HEK293 (cell line): ENCODE results near the gene ZC2HC1C.

ENCODE experiments used
- HOXA7 ChIP-seq: sonication (generic); formaldehyde crosslinking; IDR thresholded peaks from 2 replicates; pipeline ENCODE4 v1.8.1; 2022; ENCODE audit warnings: missing genetic modification reagents, borderline replicate concordance
- TCF7L2 ChIP-seq: IDR thresholded peaks from 2 replicates; pipeline ENCODE4 v1.6.1; 2011; ENCODE audit warnings: low read depth, mild to moderate bottlenecking, inconsistent platforms, low read length, moderate library complexity, borderline replicate concordance
- TRIM28 ChIP-seq: IDR thresholded peaks from 2 replicates; pipeline ENCODE4 v1.6.1; 2011; ENCODE audit warnings: low read length, control low read depth, borderline replicate concordance
- ZBTB20 ChIP-seq: fragments of 450-650 bp; formaldehyde crosslinking; IDR thresholded peaks from 2 replicates; pipeline ENCODE4 v1.5.1; 2016; ENCODE audit warnings: missing biosample characterization, missing genetic modification characterization
- ZNF138 ChIP-seq: fragments of 450-650 bp; formaldehyde crosslinking; IDR thresholded peaks from 2 replicates; pipeline ENCODE4 v1.5.1; 2016; ENCODE audit warnings: missing biosample characterization, missing genetic modification characterization, borderline replicate concordance
- ZNF169 ChIP-seq: fragments of 450-650 bp; formaldehyde crosslinking; IDR thresholded peaks from 2 replicates; pipeline ENCODE4 v1.5.1; 2016; ENCODE audit warnings: missing biosample characterization, missing genetic modification characterization
- ZNF184 ChIP-seq: fragments of 450-650 bp; IDR thresholded peaks from 2 replicates; pipeline ENCODE4 v1.5.1; 2018; ENCODE audit warnings: missing biosample characterization, mild to moderate bottlenecking, missing genetic modification characterization
- ZNF221 ChIP-seq: fragments of 450-650 bp; formaldehyde crosslinking; IDR thresholded peaks from 2 replicates; pipeline ENCODE4 v1.5.1; 2017; ENCODE audit warnings: missing biosample characterization, missing genetic modification characterization, borderline replicate concordance
- ZNF266 ChIP-seq: fragments of 450-650 bp; formaldehyde crosslinking; IDR thresholded peaks from 2 replicates; pipeline ENCODE4 v1.5.1; 2016; ENCODE audit warnings: missing biosample characterization, missing genetic modification characterization, low read depth
- ZNF366 ChIP-seq: fragments of 450-650 bp; formaldehyde crosslinking; conservative IDR thresholded peaks from 2 replicates; pipeline ENCODE4 v1.5.1; 2016; ENCODE audit warnings: missing biosample characterization, missing genetic modification characterization
- ZNF514 ChIP-seq: fragments of 450-650 bp; formaldehyde crosslinking; IDR thresholded peaks from 2 replicates; pipeline ENCODE4 v1.5.1; 2016; ENCODE audit warnings: missing biosample characterization, missing genetic modification characterization
- ZNF626 ChIP-seq: fragments of 450-650 bp; sonication (Bioruptor Pico); formaldehyde crosslinking; IDR thresholded peaks from 2 replicates; pipeline ENCODE4 v1.5.1; 2018; ENCODE audit warnings: missing biosample characterization, missing genetic modification characterization, inconsistent platforms
- ZNF664 ChIP-seq: fragments of 450-650 bp; formaldehyde crosslinking; IDR thresholded peaks from 2 replicates; pipeline ENCODE4 v1.5.1; 2016; ENCODE audit warnings: missing biosample characterization, missing genetic modification characterization
- TF ChIP-seq, protein P1 (sequence below): fragments of 450-650 bp; formaldehyde crosslinking; IDR thresholded peaks from 2 replicates; pipeline ENCODE4 v1.5.1; 2016; ENCODE audit warnings: missing biosample characterization, missing genetic modification characterization
- TF ChIP-seq, protein P2 (sequence below): fragments of 450-650 bp; formaldehyde crosslinking; IDR thresholded peaks from 2 replicates; pipeline ENCODE4 v1.5.1; 2016; ENCODE audit warnings: missing biosample characterization, missing genetic modification characterization, low read depth
- TF ChIP-seq, protein P3 (sequence below): fragments of 450-650 bp; formaldehyde crosslinking; IDR thresholded peaks from 2 replicates; pipeline ENCODE4 v1.5.1; 2016; ENCODE audit warnings: missing biosample characterization, missing genetic modification characterization
- TF ChIP-seq, protein P4 (sequence below): fragments of 450-650 bp; formaldehyde crosslinking; optimal IDR thresholded peaks from 2 replicates; pipeline ENCODE3; 2016; ENCODE audit warnings: missing biosample characterization, mild to moderate bottlenecking, missing genetic modification characterization
- TF ChIP-seq, protein P5 (sequence below): fragments of 450-650 bp; formaldehyde crosslinking; IDR thresholded peaks from 2 replicates; pipeline ENCODE4 v1.5.1; 2016; ENCODE audit warnings: missing biosample characterization, missing genetic modification characterization
- TF ChIP-seq, protein P6 (sequence below): sonication (generic); formaldehyde crosslinking; IDR thresholded peaks from 2 replicates; pipeline ENCODE4 v1.8.1; 2022; ENCODE audit warnings: mild to moderate bottlenecking, moderate library complexity, missing genetic modification reagents
- TF ChIP-seq, protein P7 (sequence below): fragments of 450-650 bp; formaldehyde crosslinking; IDR thresholded peaks from 2 replicates; pipeline ENCODE4 v1.5.1; 2016; ENCODE audit warnings: missing biosample characterization, missing genetic modification characterization
- TF ChIP-seq, protein P8 (sequence below): fragments of 450-650 bp; formaldehyde crosslinking; IDR thresholded peaks from 2 replicates; pipeline ENCODE4 v1.5.0; 2017; ENCODE audit warnings: missing biosample characterization, missing genetic modification characterization, borderline replicate concordance
- TF ChIP-seq, protein P9 (sequence below): fragments of 450-650 bp; formaldehyde crosslinking; IDR thresholded peaks from 2 replicates; pipeline ENCODE4 v1.5.1; 2017; ENCODE audit warnings: missing biosample characterization, missing genetic modification characterization

ZC2HC1C gene

DNA sequence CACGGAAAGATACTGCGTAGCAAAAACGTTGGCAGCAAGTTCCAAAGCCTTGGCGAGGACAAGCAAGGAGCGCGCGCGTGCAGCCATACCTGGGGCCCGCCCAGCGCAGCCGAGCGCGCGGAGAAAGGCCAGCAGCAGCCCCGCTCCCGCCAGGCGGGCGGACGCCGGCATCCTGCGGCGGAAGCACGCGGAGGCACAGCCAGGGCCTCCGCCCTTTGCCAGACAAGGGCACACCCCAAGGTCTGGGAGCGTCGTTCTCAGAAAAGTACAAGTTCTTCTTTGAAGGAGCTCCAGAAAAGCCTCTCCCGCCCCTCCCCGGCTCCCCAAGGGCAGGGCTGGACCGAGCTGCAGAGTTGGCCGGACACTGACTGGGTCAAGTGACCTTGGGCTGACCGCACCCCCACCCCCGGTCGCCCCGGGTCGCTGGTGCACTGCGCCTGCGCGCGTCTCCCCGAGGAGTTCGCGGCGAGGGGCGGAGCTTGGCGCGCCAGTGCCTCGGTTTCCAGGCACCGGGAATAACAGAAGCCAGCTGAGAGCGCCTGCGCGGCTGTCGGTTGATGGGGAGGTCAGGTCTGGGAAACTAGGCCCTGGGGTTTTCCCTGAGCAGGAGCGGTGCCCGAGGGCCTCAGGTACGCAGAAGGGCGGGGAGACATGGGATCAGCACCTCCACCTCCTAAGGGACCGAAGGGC is at the start of gene ZC2HC1C (continued):
- TF ChIP-seq, protein P1, sequence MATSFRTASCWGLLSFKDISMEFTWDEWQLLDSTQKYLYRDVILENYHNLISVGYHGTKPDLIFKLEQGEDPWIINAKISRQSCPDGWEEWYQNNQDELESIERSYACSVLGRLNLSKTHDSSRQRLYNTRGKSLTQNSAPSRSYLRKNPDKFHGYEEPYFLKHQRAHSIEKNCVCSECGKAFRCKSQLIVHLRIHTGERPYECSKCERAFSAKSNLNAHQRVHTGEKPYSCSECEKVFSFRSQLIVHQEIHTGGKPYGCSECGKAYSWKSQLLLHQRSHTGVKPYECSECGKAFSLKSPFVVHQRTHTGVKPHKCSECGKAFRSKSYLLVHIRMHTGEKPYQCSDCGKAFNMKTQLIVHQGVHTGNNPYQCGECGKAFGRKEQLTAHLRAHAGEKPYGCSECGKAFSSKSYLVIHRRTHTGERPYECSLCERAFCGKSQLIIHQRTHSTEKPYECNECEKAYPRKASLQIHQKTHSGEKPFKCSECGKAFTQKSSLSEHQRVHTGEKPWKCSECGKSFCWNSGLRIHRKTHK (tag by site-specific recombination): no peak
- TF ChIP-seq TCF7L2 (no peak), ZNF266 (no peak), ZNF626 (no peak), ZNF184 (tag by site-specific recombination) (no peak), ZNF221 (tag by site-specific recombination) (no peak), ZNF138 (tag by site-specific recombination) (no peak), ZNF514 (tag by site-specific recombination) (no peak), HOXA7 (CRISPR knock-in tag) (no peak), TRIM28 (no peak), ZNF366 (no peak), ZNF664 (tag by site-specific recombination) (no peak), ZNF169 (no peak), ZBTB20 (tag by site-specific recombination) (no peak)
- TF ChIP-seq, protein P2, sequence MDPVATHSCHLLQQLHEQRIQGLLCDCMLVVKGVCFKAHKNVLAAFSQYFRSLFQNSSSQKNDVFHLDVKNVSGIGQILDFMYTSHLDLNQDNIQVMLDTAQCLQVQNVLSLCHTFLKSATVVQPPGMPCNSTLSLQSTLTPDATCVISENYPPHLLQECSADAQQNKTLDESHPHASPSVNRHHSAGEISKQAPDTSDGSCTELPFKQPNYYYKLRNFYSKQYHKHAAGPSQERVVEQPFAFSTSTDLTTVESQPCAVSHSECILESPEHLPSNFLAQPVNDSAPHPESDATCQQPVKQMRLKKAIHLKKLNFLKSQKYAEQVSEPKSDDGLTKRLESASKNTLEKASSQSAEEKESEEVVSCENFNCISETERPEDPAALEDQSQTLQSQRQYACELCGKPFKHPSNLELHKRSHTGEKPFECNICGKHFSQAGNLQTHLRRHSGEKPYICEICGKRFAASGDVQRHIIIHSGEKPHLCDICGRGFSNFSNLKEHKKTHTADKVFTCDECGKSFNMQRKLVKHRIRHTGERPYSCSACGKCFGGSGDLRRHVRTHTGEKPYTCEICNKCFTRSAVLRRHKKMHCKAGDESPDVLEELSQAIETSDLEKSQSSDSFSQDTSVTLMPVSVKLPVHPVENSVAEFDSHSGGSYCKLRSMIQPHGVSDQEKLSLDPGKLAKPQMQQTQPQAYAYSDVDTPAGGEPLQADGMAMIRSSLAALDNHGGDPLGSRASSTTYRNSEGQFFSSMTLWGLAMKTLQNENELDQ: no peak
- TF ChIP-seq, protein P3, sequence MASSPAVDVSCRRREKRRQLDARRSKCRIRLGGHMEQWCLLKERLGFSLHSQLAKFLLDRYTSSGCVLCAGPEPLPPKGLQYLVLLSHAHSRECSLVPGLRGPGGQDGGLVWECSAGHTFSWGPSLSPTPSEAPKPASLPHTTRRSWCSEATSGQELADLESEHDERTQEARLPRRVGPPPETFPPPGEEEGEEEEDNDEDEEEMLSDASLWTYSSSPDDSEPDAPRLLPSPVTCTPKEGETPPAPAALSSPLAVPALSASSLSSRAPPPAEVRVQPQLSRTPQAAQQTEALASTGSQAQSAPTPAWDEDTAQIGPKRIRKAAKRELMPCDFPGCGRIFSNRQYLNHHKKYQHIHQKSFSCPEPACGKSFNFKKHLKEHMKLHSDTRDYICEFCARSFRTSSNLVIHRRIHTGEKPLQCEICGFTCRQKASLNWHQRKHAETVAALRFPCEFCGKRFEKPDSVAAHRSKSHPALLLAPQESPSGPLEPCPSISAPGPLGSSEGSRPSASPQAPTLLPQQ: no peak; the same call in 1 of the 2 replicates
- TF ChIP-seq, protein P4, sequence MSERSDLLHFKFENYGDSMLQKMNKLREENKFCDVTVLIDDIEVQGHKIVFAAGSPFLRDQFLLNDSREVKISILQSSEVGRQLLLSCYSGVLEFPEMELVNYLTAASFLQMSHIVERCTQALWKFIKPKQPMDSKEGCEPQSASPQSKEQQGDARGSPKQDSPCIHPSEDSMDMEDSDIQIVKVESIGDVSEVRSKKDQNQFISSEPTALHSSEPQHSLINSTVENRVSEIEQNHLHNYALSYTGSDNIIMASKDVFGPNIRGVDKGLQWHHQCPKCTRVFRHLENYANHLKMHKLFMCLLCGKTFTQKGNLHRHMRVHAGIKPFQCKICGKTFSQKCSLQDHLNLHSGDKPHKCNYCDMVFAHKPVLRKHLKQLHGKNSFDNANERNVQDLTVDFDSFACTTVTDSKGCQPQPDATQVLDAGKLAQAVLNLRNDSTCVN (tag by site-specific recombination): peak; percentile 87
- TF ChIP-seq, protein P5, sequence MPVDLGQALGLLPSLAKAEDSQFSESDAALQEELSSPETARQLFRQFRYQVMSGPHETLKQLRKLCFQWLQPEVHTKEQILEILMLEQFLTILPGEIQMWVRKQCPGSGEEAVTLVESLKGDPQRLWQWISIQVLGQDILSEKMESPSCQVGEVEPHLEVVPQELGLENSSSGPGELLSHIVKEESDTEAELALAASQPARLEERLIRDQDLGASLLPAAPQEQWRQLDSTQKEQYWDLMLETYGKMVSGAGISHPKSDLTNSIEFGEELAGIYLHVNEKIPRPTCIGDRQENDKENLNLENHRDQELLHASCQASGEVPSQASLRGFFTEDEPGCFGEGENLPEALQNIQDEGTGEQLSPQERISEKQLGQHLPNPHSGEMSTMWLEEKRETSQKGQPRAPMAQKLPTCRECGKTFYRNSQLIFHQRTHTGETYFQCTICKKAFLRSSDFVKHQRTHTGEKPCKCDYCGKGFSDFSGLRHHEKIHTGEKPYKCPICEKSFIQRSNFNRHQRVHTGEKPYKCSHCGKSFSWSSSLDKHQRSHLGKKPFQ: no peak
- TF ChIP-seq, protein P6, sequence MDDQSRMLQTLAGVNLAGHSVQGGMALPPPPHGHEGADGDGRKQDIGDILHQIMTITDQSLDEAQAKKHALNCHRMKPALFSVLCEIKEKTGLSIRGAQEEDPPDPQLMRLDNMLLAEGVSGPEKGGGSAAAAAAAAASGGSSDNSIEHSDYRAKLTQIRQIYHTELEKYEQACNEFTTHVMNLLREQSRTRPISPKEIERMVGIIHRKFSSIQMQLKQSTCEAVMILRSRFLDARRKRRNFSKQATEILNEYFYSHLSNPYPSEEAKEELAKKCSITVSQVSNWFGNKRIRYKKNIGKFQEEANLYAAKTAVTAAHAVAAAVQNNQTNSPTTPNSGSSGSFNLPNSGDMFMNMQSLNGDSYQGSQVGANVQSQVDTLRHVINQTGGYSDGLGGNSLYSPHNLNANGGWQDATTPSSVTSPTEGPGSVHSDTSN: no peak
- TF ChIP-seq, protein P7, sequence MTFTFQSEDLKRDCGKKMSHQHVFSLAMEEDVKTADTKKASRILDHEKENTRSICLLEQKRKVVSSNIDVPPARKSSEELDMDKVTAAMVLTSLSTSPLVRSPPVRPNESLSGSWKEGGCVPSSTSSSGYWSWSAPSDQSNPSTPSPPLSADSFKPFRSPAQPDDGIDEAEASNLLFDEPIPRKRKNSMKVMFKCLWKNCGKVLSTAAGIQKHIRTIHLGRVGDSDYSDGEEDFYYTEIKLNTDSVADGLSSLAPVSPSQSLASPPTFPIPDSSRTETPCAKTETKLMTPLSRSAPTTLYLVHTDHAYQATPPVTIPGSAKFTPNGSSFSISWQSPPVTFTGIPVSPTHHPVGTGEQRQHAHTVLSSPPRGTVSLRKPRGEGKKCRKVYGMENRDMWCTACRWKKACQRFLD (tag by site-specific recombination): no peak
- TF ChIP-seq, protein P8, sequence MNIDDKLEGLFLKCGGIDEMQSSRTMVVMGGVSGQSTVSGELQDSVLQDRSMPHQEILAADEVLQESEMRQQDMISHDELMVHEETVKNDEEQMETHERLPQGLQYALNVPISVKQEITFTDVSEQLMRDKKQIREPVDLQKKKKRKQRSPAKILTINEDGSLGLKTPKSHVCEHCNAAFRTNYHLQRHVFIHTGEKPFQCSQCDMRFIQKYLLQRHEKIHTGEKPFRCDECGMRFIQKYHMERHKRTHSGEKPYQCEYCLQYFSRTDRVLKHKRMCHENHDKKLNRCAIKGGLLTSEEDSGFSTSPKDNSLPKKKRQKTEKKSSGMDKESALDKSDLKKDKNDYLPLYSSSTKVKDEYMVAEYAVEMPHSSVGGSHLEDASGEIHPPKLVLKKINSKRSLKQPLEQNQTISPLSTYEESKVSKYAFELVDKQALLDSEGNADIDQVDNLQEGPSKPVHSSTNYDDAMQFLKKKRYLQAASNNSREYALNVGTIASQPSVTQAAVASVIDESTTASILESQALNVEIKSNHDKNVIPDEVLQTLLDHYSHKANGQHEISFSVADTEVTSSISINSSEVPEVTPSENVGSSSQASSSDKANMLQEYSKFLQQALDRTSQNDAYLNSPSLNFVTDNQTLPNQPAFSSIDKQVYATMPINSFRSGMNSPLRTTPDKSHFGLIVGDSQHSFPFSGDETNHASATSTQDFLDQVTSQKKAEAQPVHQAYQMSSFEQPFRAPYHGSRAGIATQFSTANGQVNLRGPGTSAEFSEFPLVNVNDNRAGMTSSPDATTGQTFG (tag by site-specific recombination): no peak
- TF ChIP-seq, protein P9, sequence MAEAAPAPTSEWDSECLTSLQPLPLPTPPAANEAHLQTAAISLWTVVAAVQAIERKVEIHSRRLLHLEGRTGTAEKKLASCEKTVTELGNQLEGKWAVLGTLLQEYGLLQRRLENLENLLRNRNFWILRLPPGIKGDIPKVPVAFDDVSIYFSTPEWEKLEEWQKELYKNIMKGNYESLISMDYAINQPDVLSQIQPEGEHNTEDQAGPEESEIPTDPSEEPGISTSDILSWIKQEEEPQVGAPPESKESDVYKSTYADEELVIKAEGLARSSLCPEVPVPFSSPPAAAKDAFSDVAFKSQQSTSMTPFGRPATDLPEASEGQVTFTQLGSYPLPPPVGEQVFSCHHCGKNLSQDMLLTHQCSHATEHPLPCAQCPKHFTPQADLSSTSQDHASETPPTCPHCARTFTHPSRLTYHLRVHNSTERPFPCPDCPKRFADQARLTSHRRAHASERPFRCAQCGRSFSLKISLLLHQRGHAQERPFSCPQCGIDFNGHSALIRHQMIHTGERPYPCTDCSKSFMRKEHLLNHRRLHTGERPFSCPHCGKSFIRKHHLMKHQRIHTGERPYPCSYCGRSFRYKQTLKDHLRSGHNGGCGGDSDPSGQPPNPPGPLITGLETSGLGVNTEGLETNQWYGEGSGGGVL (tag by site-specific recombination): no peak
